AG04450 (cell line): Measurements from ENCODE around the gene TANC1. TPM values are rescaled to one million over a fixed set of nuclear protein-coding genes. Genes with fewer than 3 reads are reported as not detected.

ENCODE experiments used
- CTCF ChIA-PET: fragments of 300-600, 350-600 bp; formaldehyde crosslinking; extraction: SDS; loops from one replicate; lab custom pipeline; 2022; ENCODE audit warnings: antibody characterized with exemption, inconsistent platforms; lab: Charles Lee
- POLR2A ChIA-PET: fragments of 350-600 bp; formaldehyde crosslinking; extraction: SDS; loops from one replicate; lab custom pipeline; 2021; ENCODE audit warnings: antibody characterized with exemption, inconsistent platforms; lab: Yijun Ruan, JAX
- DNase-seq: peaks from one replicate; pipeline ENCODE4 v3.0.0-alpha.2; 2011; ENCODE audit warnings: low read depth, low spot score
- H3K27ac ChIP-seq: one replicate; pipeline ENCODE4 v1.5.1; 2012; ENCODE audit warnings: low read depth, low read length, control low read depth
- H3K27me3 ChIP-seq: one replicate; pipeline ENCODE4 v1.6.0; 2012; ENCODE audit warnings: low read length; ENCODE audit not compliant: control insufficient read depth, insufficient read depth
- H3K4me3 ChIP-seq: 2 replicates; pipeline ENCODE4 v1.5.1; 2011; ENCODE audit warnings: mild to moderate bottlenecking, low read depth, low read length, control low read depth
- H3K9me3 ChIP-seq: 2 replicates; pipeline ENCODE4 v1.5.1; 2012; ENCODE audit warnings: low read length; ENCODE audit not compliant: control insufficient read depth, insufficient read depth
- CTCF ChIP-seq: IDR thresholded peaks from 2 replicates; pipeline ENCODE4 v1.5.1; 2011; ENCODE audit warnings: low read depth, low read length, control low read depth, inconsistent platforms
- polyA plus RNA-seq: library from polyadenylated mRNA; depleted of rRNA; stranded (reverse); fragments of >200 nt; gene quantifications from 2 replicates; pipeline ENCODE4 v1.2.3, GENCODE V29; 2011

The TANC1 gene
- polyA plus RNA-seq, 1 experiment = 28.0 TPM

GRCh38 chr2:159108181-159108893, 139.9 kb downstream of the TANC1 start:
- no peak for TF ChIP-seq CTCF
- no peak for DNase-seq
- no peak overlapping the region for H3K4me3 ChIP-seq
- no peaks in the 10 kb centered on the region; the same call in 1 of the 2 replicates for H3K9me3 ChIP-seq
- no peak overlapping the region for H3K27ac ChIP-seq
- CTCF ChIA-PET = interaction anchor here (3.0 kb wide), 1 partner anchor 10 kb away, joined by 16 read pairs; no protein-coding TSS in a partner anchor
- POLR2A ChIA-PET = no interaction called here
- no peaks in the 10 kb centered on the region for H3K27me3 ChIP-seq

- no peaks in the 10 kb centered on the region; the same call in 1 of the 2 replicates for H3K9me3 ChIP-seq
- ChIA-PET POLR2A (no interaction called here), CTCF (interaction anchor here (3.0 kb wide), 1 partner anchor 9 kb away, joined by 16 read pairs; no protein-coding TSS in a partner anchor)
- no peaks in the 10 kb centered on the region for H3K27me3 ChIP-seq
- no peak overlapping the region for H3K27ac ChIP-seq
- no peak for TF ChIP-seq CTCF
- DNase-seq = no peak
- no peak overlapping the region for H3K4me3 ChIP-seq
Measured at GRCh38 chr2:159109517-159109916, 141.1 kb downstream of the TANC1 start.

- ChIA-PET CTCF (interaction anchor here (3.0 kb wide), 1 partner anchor 8 kb away, joined by 16 read pairs; no protein-coding TSS in a partner anchor), POLR2A (interaction anchor here (0.6 kb wide), 1 partner anchor 11 kb away, joined by 10 read pairs; no protein-coding TSS in a partner anchor)
- DNase-seq = no peak
- TF ChIP-seq CTCF = no peak
- H3K27ac ChIP-seq = no peak overlapping the region
- no peaks in the 10 kb centered on the region for H3K27me3 ChIP-seq
- H3K9me3 ChIP-seq = no peaks in the 10 kb centered on the region; the same call in 1 of the 2 replicates
- H3K4me3 ChIP-seq = no peak overlapping the region
Measured at GRCh38 chr2:159110784-159111183, 142.3 kb downstream of the TANC1 start.

GRCh38 chr2:159111346-159111927, 143.0 kb downstream of the TANC1 start:
- Histone ChIP-seq H3K27me3 (no peaks in the 10 kb centered on the region), H3K4me3 (no peak overlapping the region), H3K9me3 (no peaks in the 10 kb centered on the region; the same call in 1 of the 2 replicates), H3K27ac (no peak overlapping the region)
- DNase-seq = no peak
- CTCF ChIA-PET = interaction anchor here (3.0 kb wide), 1 partner anchor 7 kb away, joined by 16 read pairs; no protein-coding TSS in a partner anchor
- POLR2A ChIA-PET = interaction anchor here (0.6 kb wide), 1 partner anchor 12 kb away, joined by 10 read pairs; no protein-coding TSS in a partner anchor
- no peak for TF ChIP-seq CTCF
